HG03571 (cell line): Measurements from ENCODE around the gene OBSCN.
"Not testable (repeated sequence)": the region's sequence is repeated elsewhere in the genome, so short reads cannot be mapped to it uniquely, and the experiment has no call there.

Source experiments
- ATAC-seq: cut with Tn5 transposase; IDR thresholded peaks from one replicate; pipeline ENCODE4 v1.9.1; 2021; ENCODE audit not compliant: unreplicated experiment

OBSCN gene

DNA sequence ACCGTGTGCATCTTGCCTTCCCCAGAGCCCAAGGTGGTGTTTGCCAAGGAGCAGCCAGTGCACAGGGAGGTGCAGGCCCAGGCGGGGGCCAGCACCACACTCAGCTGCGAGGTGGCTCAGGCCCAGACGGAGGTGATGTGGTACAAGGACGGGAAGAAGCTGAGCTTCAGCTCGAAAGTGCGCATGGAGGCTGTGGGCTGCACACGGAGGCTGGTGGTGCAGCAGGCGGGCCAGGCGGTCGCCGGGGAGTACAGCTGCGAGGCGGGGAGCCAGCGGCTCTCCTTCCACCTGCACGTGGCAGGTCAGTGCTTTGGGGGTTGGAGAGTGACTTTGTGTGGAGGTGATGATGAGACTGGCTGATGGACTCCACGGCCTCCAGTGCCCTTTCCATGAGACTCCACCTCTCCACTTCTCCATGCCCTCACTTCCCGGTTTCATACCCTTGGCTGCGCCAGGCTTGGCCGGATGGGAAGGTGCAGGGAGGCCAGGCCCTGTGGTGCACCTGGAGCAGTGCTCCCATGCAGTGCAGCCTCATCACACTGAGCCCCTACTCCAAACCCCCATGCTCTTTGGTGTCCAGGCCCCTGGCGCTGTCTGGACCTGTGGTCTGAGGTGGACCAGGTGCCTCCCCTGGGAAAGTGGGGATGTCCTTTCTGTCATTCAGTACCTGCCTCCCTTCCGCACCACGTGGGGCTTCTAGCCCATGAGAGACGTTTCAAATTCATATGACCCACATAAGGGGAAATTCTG, 49.0 kb downstream of the OBSCN start:
- ATAC-seq, result no peak

- ATAC-seq, result no peak
Measured at GRCh38 chr1:228258486-228258885, 50.6 kb downstream of the OBSCN start.

GRCh38 chr1:228259368-228259894, 51.6 kb downstream of the OBSCN start:
- no peak for ATAC-seq

GRCh38 chr1:228259951-228260350, 52.1 kb downstream of the OBSCN start:
- ATAC-seq, result no peak

GRCh38 chr1:228261706-228262105, 53.9 kb downstream of the OBSCN start:
- ATAC-seq, result no peak

GRCh38 chr1:228262475-228262874, 54.6 kb downstream of the OBSCN start:
- no peak for ATAC-seq

DNA sequence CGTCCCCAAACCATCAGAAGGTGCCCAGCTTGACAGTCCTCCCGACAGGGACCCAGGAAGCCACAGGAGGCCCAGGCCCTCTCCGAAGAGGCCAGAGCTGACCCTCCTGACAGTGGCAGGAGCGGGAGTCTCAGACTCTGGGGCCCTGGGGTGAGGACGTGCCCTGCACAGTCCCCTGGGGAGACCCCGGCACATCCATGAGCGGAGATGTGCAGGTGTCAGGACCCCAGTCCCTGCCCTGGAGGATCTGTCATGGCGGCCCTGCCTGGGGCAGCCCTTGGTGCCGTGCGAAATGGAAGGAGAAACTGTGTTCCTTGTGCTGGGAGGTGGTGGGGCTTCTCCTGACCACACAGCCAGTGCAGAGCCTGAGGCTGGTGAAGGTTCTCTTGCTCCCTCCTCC, 55.8 kb downstream of the OBSCN start:
- ATAC-seq, result no peak

- no peak for ATAC-seq
Measured at GRCh38 chr1:228264090-228264829, 56.4 kb downstream of the OBSCN start.

DNA sequence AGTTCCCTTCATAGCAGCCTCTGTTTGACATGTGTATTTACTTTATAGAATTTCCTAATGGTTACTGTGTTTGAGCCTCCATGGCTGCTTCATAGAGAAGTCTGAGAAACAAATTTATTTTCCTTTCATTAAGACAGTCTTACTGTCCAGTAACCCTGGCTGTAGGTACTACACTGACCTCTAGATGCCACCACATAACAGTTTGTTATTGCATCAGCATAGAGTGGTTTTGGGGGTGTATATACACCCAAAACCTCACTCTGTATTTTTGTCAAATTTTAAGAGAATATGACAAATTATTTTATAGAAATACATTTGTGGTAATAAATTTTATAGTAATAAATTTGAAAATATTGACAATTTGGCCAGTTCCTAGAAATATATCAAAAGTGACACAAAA, 57.3 kb downstream of the OBSCN start:
- ATAC-seq, result no peak

DNA sequence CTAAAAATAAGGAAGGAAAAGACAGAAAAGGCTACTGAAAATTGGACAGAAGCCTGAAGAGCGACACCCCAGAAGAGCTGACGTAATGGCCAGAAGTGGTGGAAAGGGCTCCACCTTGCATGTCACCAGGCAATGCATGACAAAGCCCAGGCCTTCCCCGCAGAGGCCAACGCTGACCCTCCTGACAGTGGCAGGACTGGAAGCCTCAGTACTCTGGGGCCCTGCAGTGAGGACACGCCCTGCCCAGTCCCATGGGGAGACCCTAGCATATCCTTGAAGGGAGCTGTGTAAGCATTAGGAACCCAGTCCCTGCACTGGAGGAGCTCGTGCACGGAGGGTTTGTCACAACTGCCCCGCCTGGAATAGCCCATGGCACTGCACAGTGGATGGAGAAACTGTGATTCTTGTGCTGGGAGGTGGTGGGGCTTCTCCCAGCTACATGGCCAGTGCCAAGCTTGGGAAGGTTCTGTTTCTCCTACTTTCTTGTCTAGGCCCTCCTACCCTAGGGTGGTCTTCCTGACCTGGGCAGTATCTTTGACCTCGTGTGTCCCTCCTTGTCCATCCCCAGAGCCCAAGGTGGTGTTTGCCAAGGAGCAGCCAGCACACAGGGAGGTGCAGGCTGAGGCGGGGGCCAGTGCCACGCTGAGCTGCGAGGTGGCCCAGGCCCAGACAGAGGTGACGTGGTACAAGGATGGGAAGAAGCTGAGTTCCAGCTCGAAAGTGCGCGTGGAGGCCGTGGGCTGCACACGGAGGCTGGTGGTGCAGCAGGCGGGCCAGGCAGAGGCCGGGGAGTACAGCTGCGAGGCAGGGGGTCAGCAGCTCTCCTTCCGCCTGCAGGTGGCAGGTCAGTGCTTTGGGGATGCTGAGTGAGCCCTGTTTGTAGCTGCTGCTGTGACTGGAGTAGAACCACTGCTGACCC, 60.4 kb downstream of the OBSCN start:
- ATAC-seq, result no peak

GRCh38 chr1:228268881-228269265, 61.0 kb downstream of the OBSCN start:
- ATAC-seq, result no peak

DNA sequence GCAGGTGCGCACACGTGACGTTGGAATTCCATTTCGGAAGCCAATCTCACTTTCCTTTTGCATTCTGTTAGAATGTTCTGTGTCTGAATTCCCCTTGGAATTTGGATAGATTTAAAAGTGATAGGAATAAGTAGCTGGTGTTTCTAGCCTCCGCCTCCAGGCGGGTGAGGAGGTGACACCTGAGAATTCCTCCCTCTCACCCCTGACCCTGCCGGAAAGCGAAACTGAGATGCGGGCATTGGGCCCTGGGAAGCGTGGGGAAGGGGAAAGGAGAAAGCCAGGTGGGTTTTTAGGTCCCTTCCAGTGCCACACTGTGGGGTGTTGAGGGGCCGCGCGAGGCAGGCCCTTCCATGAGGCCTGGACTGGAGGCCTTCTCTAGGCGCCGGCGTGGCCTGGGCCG, 61.6 kb downstream of the OBSCN start:
- ATAC-seq, result not testable (repeated sequence)

DNA sequence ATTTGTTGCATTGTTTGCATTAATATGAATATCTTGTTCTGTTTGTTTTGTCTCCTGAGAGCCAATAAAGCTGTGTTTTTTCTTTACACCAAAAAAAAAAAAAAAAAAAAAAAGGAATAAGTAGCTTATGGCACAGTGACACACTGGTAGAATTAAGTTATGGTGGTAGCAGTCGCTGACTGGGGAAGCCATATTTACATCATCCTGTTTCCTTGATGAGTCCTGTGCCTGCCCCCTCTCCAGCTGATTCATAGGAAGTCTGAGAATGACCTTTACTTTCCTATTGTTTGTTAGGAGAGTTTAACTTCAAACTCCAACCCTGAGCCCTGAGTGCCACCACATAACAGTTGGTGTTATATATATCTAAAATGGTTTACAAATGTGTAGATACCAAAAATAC, 62.2 kb downstream of the OBSCN start:
- ATAC-seq, result no peak

GRCh38 chr1:228271701-228272251, 63.9 kb downstream of the OBSCN start:
- ATAC-seq, result no peak

GRCh38 chr1:228272331-228272791, 64.5 kb downstream of the OBSCN start:
- no peak for ATAC-seq

- no peak for ATAC-seq
Measured at GRCh38 chr1:228272831-228273571, 65.2 kb downstream of the OBSCN start.

- ATAC-seq, result no peak
Measured at GRCh38 chr1:228273720-228274451, 66.0 kb downstream of the OBSCN start.

DNA sequence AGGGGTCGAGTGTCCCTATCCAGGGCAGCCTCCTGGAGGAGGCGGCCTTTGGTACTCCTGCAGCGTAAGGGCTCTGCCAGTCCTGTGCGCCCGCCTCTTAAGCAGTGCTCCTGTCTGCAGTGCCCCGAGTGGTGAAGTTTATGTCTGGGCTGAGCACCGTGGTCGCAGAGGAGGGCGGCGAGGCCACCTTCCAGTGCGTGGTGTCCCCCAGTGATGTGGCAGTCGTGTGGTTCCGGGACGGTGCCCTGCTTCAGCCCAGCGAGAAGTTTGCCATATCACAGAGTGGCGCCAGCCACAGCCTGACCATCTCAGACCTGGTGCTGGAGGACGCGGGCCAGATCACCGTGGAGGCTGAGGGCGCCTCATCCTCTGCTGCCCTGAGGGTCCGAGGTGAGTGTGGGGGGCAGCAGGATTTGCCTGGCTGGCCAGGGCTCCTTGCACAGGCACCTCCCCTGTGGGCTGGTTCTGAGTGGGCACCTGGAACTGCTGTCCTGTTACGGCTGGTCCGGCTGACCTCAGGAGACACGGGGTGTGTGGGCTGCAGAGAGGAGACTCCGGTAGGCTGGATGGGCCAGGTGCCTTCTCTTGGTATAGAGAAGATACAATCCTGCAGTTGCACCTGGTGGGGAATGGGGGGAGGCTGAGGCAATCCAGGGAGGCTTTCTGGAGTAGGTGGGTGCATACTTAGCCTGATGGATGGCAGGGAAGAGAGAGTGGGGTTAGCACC, 66.8 kb downstream of the OBSCN start:
- no peak for ATAC-seq

DNA sequence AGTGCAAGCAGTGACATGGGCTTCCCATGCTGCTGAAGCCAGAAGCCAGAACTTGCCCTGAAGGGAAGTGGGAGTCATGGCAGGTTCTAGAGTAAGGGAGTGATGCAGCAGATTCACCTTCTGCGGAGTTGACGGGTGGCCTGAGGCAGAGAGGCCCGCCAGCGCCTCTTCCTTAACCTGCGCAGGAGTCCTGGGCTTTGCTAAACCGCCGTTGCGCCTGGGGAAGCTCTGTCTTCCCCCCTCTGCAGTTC, 67.3 kb downstream of the OBSCN start:
- ATAC-seq, result no peak
